ENCODE results near the gene METTL9.

- TF ChIP-seq POLR2AphosphoS5 (IDR thresholded peaks at IDR 0.05; ENCODE audit: low read depth, low read length) = no peak
- TF ChIP-seq TAF1 (IDR thresholded peaks at IDR 0.05; ENCODE audit: borderline replicate concordance, insufficient read depth, low read length) = no peak
- no peak for TF ChIP-seq SIN3A (IDR thresholded peaks at IDR 0.05; ENCODE audit: borderline replicate concordance, insufficient read depth, low read length)
These were observed 54.2 kb downstream of the METTL9 start for GRCh38 chr16:21653571-21653970.

All from PFSK-1 (cell line).